ENCODE data around the gene TRAPPC6A. TPM values are rescaled to one million over a fixed set of nuclear protein-coding genes. Genes with fewer than 3 reads are reported as not detected.

TRAPPC6A gene
- total and polyA plus RNA-seq, 2 of the 13 experiments (the other 11 are each of a cell fraction or from before 2014, with no cell fraction given), result 6.5 to 21.0 TPM

GRCh38 chr19:45130236-45130635 lies 47.8 kb downstream of the TRAPPC6A start:
- BruUV-seq (replicated peaks), result no TSS peak
- peak overlapping the region; percentile 62 for H3K4me2 ChIP-seq (ENCODE audit: low read depth, low read length)
- FAIRE-seq, result no peak
- H3K9ac ChIP-seq (ENCODE audit: insufficient read depth, low read depth, low read length), result no peak overlapping the region
- in situ Hi-C loops (cut with HindIII; ENCODE audit: extremely low pct_ligation_motif_present, low pct_unique_long_range_greater_than_20kb) (no loop called here), intact Hi-C loops (cut with micrococcal nuclease; ENCODE audit: unreplicated experiment) (no loop called here)
- DNase-seq (ENCODE audit: low spot score), result peak; percentile 23
- H4K20me1 ChIP-seq (ENCODE audit: insufficient read depth, low read length), result peaks cover 19% of the 10 kb centered on the region; the same call in 1 of the 2 replicates
- no peak overlapping the region for H2AFZ ChIP-seq (ENCODE audit: low read length)
- peak; percentile 52 for ATAC-seq
- peaks cover 44% of the 10 kb centered on the region for H3K79me2 ChIP-seq (ENCODE audit: insufficient read depth, low read length)
- H3K27ac ChIP-seq (ENCODE audit: extremely low read length, insufficient read depth, low read length), result peak overlapping the region; percentile 60
- ChIA-PET POLR2A (no interaction called here), CTCF (ENCODE audit: low intra/inter-chr PET ratio, low total read pairs) (interaction anchor here (2.0 kb wide), 1 partner anchor 113 kb away, joined by 8 read pairs; no protein-coding TSS in a partner anchor)
- H3K36me3 ChIP-seq (replicated peaks in 1 of 2; ENCODE audit: control insufficient read depth in 1 of 2, insufficient read depth in 2 of 2, low read length in 2 of 2), result peaks cover 6 to 15% of the 10 kb centered on the region in 2 experiments; a peak in 3 of 5 replicates
- no peaks in the 10 kb centered on the region for H3K27me3 ChIP-seq (ENCODE audit: control insufficient read depth in 1 of 2, insufficient read depth in 2 of 2, low read length in 2 of 2)
- H3K9me3 ChIP-seq (ENCODE audit: low read length), result no peaks in the 10 kb centered on the region
- 17% methylated on average over 3 of the region's 13 CpGs for WGBS (ENCODE audit: low lambda C conversion rate)
- H3K4me3 ChIP-seq (replicated peaks in 1 of 3; ENCODE audit: insufficient read depth in 1 of 3, low read depth in 2 of 3, low read length in 3 of 3), result peak overlapping the region in 1 of 3 experiments; percentile 27; a peak in 1 of 6 replicates
- H3K4me1 ChIP-seq (ENCODE audit: insufficient read depth, low read length), result peaks cover 36% of the 10 kb centered on the region
- TF ChIP-seq, protein P1, sequence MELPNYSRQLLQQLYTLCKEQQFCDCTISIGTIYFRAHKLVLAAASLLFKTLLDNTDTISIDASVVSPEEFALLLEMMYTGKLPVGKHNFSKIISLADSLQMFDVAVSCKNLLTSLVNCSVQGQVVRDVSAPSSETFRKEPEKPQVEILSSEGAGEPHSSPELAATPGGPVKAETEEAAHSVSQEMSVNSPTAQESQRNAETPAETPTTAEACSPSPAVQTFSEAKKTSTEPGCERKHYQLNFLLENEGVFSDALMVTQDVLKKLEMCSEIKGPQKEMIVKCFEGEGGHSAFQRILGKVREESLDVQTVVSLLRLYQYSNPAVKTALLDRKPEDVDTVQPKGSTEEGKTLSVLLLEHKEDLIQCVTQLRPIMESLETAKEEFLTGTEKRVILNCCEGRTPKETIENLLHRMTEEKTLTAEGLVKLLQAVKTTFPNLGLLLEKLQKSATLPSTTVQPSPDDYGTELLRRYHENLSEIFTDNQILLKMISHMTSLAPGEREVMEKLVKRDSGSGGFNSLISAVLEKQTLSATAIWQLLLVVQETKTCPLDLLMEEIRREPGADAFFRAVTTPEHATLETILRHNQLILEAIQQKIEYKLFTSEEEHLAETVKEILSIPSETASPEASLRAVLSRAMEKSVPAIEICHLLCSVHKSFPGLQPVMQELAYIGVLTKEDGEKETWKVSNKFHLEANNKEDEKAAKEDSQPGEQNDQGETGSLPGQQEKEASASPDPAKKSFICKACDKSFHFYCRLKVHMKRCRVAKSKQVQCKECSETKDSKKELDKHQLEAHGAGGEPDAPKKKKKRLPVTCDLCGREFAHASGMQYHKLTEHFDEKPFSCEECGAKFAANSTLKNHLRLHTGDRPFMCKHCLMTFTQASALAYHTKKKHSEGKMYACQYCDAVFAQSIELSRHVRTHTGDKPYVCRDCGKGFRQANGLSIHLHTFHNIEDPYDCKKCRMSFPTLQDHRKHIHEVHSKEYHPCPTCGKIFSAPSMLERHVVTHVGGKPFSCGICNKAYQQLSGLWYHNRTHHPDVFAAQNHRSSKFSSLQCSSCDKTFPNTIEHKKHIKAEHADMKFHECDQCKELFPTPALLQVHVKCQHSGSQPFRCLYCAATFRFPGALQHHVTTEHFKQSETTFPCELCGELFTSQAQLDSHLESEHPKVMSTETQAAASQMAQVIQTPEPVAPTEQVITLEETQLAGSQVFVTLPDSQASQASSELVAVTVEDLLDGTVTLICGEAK (IDR thresholded peaks at IDR 0.05), result no peak
- TF ChIP-seq, protein P1 (CRISPR knock-in tag; IDR thresholded peaks at IDR 0.05), result no peak
- TF ChIP-seq, protein P2, sequence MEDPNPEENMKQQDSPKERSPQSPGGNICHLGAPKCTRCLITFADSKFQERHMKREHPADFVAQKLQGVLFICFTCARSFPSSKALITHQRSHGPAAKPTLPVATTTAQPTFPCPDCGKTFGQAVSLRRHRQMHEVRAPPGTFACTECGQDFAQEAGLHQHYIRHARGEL (CRISPR knock-in tag; IDR thresholded peaks at IDR 0.05), result no peak
- TF ChIP-seq RAD21 (CRISPR knock-in tag; IDR thresholded peaks at IDR 0.05), result no peak
- no peak for TF ChIP-seq MAFG (CRISPR knock-in tag; IDR thresholded peaks at IDR 0.05)
- no peak for TF ChIP-seq ZNF121 (CRISPR knock-in tag; IDR thresholded peaks at IDR 0.05)
- TF ChIP-seq SRSF1 (optimal IDR thresholded peaks at IDR 0.05; ENCODE audit: low read depth, low read length), result no peak
- no peak for TF ChIP-seq FUBP1 (CRISPR knock-in tag; IDR thresholded peaks at IDR 0.05; ENCODE audit: borderline replicate concordance)
- TF ChIP-seq, protein P3, sequence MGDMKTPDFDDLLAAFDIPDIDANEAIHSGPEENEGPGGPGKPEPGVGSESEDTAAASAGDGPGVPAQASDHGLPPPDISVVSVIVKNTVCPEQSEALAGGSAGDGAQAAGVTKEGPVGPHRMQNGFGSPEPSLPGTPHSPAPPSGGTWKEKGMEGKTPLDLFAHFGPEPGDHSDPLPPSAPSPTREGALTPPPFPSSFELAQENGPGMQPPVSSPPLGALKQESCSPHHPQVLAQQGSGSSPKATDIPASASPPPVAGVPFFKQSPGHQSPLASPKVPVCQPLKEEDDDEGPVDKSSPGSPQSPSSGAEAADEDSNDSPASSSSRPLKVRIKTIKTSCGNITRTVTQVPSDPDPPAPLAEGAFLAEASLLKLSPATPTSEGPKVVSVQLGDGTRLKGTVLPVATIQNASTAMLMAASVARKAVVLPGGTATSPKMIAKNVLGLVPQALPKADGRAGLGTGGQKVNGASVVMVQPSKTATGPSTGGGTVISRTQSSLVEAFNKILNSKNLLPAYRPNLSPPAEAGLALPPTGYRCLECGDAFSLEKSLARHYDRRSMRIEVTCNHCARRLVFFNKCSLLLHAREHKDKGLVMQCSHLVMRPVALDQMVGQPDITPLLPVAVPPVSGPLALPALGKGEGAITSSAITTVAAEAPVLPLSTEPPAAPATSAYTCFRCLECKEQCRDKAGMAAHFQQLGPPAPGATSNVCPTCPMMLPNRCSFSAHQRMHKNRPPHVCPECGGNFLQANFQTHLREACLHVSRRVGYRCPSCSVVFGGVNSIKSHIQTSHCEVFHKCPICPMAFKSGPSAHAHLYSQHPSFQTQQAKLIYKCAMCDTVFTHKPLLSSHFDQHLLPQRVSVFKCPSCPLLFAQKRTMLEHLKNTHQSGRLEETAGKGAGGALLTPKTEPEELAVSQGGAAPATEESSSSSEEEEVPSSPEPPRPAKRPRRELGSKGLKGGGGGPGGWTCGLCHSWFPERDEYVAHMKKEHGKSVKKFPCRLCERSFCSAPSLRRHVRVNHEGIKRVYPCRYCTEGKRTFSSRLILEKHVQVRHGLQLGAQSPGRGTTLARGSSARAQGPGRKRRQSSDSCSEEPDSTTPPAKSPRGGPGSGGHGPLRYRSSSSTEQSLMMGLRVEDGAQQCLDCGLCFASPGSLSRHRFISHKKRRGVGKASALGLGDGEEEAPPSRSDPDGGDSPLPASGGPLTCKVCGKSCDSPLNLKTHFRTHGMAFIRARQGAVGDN (CRISPR knock-in tag; IDR thresholded peaks at IDR 0.05), result peak; percentile 48

Measured in HepG2 (cell line).